HG03064 (cell line): Measurements from ENCODE around the gene AMOTL1.

Experiments
- ATAC-seq: cut with Tn5 transposase; IDR thresholded peaks from one replicate; pipeline ENCODE4 v1.9.1; 2021; ENCODE audit warnings: low read depth; ENCODE audit not compliant: unreplicated experiment

AMOTL1 gene

GRCh38 chr11:94767701-94768601 lies at the start of gene AMOTL1:
AMOTL1 (plus strand) TSS chr11:94768356; CDS start chr11:94768512, 156 bp downstream.
- ATAC-seq: peak; percentile 46

- ATAC-seq: no peak
These were observed 48.3 kb upstream of the AMOTL1 start for GRCh38 chr11:94719876-94720275.

- ATAC-seq: no peak
These were observed 46.4 kb upstream of the AMOTL1 start for GRCh38 chr11:94721565-94722292.

- ATAC-seq: no peak
These were observed 45.4 kb upstream of the AMOTL1 start for GRCh38 chr11:94722735-94723134.

GRCh38 chr11:94725097-94725496 lies 43.1 kb upstream of the AMOTL1 start:
- no peak for ATAC-seq

- no peak for ATAC-seq
These were observed 40.3 kb upstream of the AMOTL1 start for GRCh38 chr11:94727819-94728218.

GRCh38 chr11:94728541-94728940 lies 39.6 kb upstream of the AMOTL1 start:
- no peak for ATAC-seq

- no peak for ATAC-seq
These were observed 39.0 kb upstream of the AMOTL1 start for GRCh38 chr11:94728966-94729751.

GRCh38 chr11:94730153-94730552 lies 38.0 kb upstream of the AMOTL1 start:
- ATAC-seq: no peak

GRCh38 chr11:94731880-94732601 lies 36.1 kb upstream of the AMOTL1 start:
- no peak for ATAC-seq

- no peak for ATAC-seq
These were observed 35.4 kb upstream of the AMOTL1 start for GRCh38 chr11:94732617-94733281.

GRCh38 chr11:94734563-94735275 lies 33.4 kb upstream of the AMOTL1 start:
- no peak for ATAC-seq

- ATAC-seq: no peak
These were observed 32.2 kb upstream of the AMOTL1 start for GRCh38 chr11:94735907-94736306.

GRCh38 chr11:94737171-94737611 lies 31.0 kb upstream of the AMOTL1 start:
- no peak for ATAC-seq

- ATAC-seq: no peak
These were observed 29.4 kb upstream of the AMOTL1 start for GRCh38 chr11:94738746-94739145.

- ATAC-seq: no peak
These were observed 28.8 kb upstream of the AMOTL1 start for GRCh38 chr11:94739331-94739730.

GRCh38 chr11:94740083-94741021 lies 27.8 kb upstream of the AMOTL1 start:
- no peak for ATAC-seq
